Spleen (tissue), 11 donors: ENCODE measurements around the gene KIAA0040. TPM values are rescaled to one million over a fixed set of nuclear protein-coding genes. Genes with fewer than 3 reads are reported as not detected.

Experiments used
- DNase-seq: peaks from one replicate; pipeline ENCODE4 v3.0.0-alpha.2; 2020
- H3K27ac ChIP-seq, 8 donors: fragments of 200-600 bp; sonication (generic) in 7 of 8; 1 replicate in 4 of 8; 2 replicates in 4 of 8; pipeline versions ENCODE4 v1.5.0 to v1.8.0; 2016 to 2021; ENCODE audit warnings: inconsistent platforms in 4 of 8, mild to moderate bottlenecking in 4 of 8, moderate library complexity in 1 of 8
- H3K27me3 ChIP-seq, 7 donors: fragments of 200-600 bp; sonication (generic) in 6 of 7; replicated peaks in 1 of 7; 1 replicate in 4 of 7; 2 replicates in 3 of 7; pipeline versions ENCODE4 v1.5.0 to v1.8.0; 2016 to 2021; ENCODE audit warnings: inconsistent platforms in 3 of 7, mild to moderate bottlenecking in 1 of 7
- H3K36me3 ChIP-seq, 6 donors: fragments of 200-600 bp; sonication (generic) in 5 of 6; 1 replicate in 4 of 6; 2 replicates in 2 of 6; pipeline versions ENCODE4 v1.5.0 to v1.8.0; 2016 to 2021; ENCODE audit warnings: inconsistent platforms in 2 of 6
- H3K4me1 ChIP-seq, 6 donors: fragments of 200-600 bp; sonication (generic) in 5 of 6; 1 replicate in 3 of 6; 2 replicates in 3 of 6; pipeline versions ENCODE4 v1.5.0 to v1.8.0; 2016 to 2021; ENCODE audit warnings: inconsistent platforms in 3 of 6
- H3K4me3 ChIP-seq, 8 donors: fragments of 200-600 bp; sonication (generic) in 7 of 8; 1 replicate in 4 of 8; 2 replicates in 4 of 8; pipeline versions ENCODE4 v1.5.0 to v1.8.0; 2016 to 2021; ENCODE audit warnings: inconsistent platforms in 4 of 8, mild to moderate bottlenecking in 4 of 8, moderate library complexity in 2 of 8
- H3K9me3 ChIP-seq, 8 donors: fragments of 200-600 bp; sonication (generic) in 7 of 8; 1 replicate in 4 of 8; 2 replicates in 4 of 8; pipeline versions ENCODE4 v1.5.0 to v1.8.0; 2016 to 2021; ENCODE audit warnings: inconsistent platforms in 4 of 8
- CTCF ChIP-seq, 11 experiments: fragments of 200-600 bp in 7 of 11; fragments of 450-650 bp in 4 of 11; sonication (generic) in 4 of 11; IDR thresholded peaks in 8 of 11; conservative IDR thresholded peaks in 3 of 11; 1 replicate in 7 of 11; 2 replicates in 4 of 11; pipeline versions ENCODE4 v1.4.0 to v1.8.0; 2016 to 2021; ENCODE audit warnings: antibody characterized with exemption in 11 of 11, inconsistent platforms in 4 of 11, mild to moderate bottlenecking in 1 of 11
- POLR2A ChIP-seq, 3 donors: fragments of 450-650 bp; IDR thresholded peaks; one replicate each; pipeline ENCODE4 v1.5.1; 2017; ENCODE audit warnings: antibody characterized with exemption in 3 of 3, mild to moderate bottlenecking in 1 of 3
- POLR2AphosphoS5 ChIP-seq, 3 donors: sonication (generic); formaldehyde crosslinking; IDR thresholded peaks; one replicate each; pipeline ENCODE4 v1.5.1; 2017; ENCODE audit warnings: antibody characterized with exemption in 3 of 3
- WGBS, 5 donors: extraction: QIAGEN DNeasy Blood & Tissue Kit in 3 of 5; methylation state at CpG; one replicate each; pipeline versions ENCODE4 v1.1.5 to v1.1.7; 2013 to 2018; 5-methylcytosine and 5-hydroxymethylcytosine counted together
- intact Hi-C: fragments of 100-400 bp; cut with DNase I; formaldehyde crosslinking; loops from one replicate; pipeline ENCODE4 v1.15.0; 2023; ENCODE audit warnings: low total_unique reads
- polyA plus RNA-seq, 3 donors: library from polyadenylated mRNA; stranded (reverse); fragments of 200-250 nt; gene quantifications; one replicate each; pipeline ENCODE4 v1.2.1, GENCODE V29; 2013
- total RNA-seq, 7 donors: library from RNA; depleted of rRNA in 3 of 7; stranded (reverse); fragments of >200 nt in 3 of 7; fragmentation: NEBNext Ultra II Directional in 4 of 7; extraction: Animal tissue kit (Norgen Biotek cat#: 25700) in 4 of 7; gene quantifications; one replicate each; pipeline versions ENCODE4 v1.1.0 to v1.2.1, GENCODE V29; 2016 to 2021
- donor health status: healthy with polysubstance abuse.
- donor health status: DM: no; HTN: no; CAD: no; lungs with moderate emphysema.
- donor health status: DM: no; HTN: no; CAD: no.
- donor health status: Bipolar disorder and iron deficiency.
- donor health status: healthy.
- donor health status: DM: no; HTN: no; CAD: no.
- donor health status: DM: yes; HTN: yes; CAD: no.

KIAA0040 gene
- total and polyA plus RNA-seq, 10 donors = 13.7 to 111 (median 48.1) TPM

GRCh38 chr1:175167861-175168260 is 24.7 kb downstream of the KIAA0040 start:
- peak overlapping the region in 1 of 8 donors; percentile 8 for H3K27ac ChIP-seq
- no peak for DNase-seq
- no peaks in the 10 kb centered on the region for H3K9me3 ChIP-seq
- H3K27me3 ChIP-seq = no peaks in the 10 kb centered on the region
- intact Hi-C loops = no loop called here
- WGBS, 5 donors = 54 to 88% (median 79%) methylated on average over 2 of the region's 2 CpGs
- peaks cover 0 to 49% (median 12%) of the 10 kb centered on the region in 6 donors for H3K4me1 ChIP-seq
- no peak for TF ChIP-seq CTCF (IDR thresholded peaks at IDR 0.05 in 8 of 11, conservative IDR thresholded peaks at IDR 0.05 in 3 of 11)
- TF ChIP-seq POLR2A (IDR thresholded peaks at IDR 0.05) = no peak
- no peak for TF ChIP-seq POLR2AphosphoS5 (IDR thresholded peaks at IDR 0.05)
- H3K4me3 ChIP-seq = no peak overlapping the region
- peaks cover 3 to 100% (median 64%) of the 10 kb centered on the region in 6 donors for H3K36me3 ChIP-seq

- TF ChIP-seq CTCF (IDR thresholded peaks at IDR 0.05 in 8 of 11, conservative IDR thresholded peaks at IDR 0.05 in 3 of 11) (no peak), POLR2A (IDR thresholded peaks at IDR 0.05) (no peak), POLR2AphosphoS5 (IDR thresholded peaks at IDR 0.05) (no peak)
- no peaks in the 10 kb centered on the region for H3K9me3 ChIP-seq
- no peak for DNase-seq
- intact Hi-C loops = no loop called here
- peaks cover 3 to 100% (median 65%) of the 10 kb centered on the region in 6 donors for H3K36me3 ChIP-seq
- no peak overlapping the region for H3K27ac ChIP-seq
- WGBS, 5 donors = 91 to 95% (median 93%) methylated on average over 5 of the region's 5 CpGs
- H3K4me1 ChIP-seq = peaks cover 0 to 38% (median 10%) of the 10 kb centered on the region in 6 donors
- no peaks in the 10 kb centered on the region for H3K27me3 ChIP-seq
- H3K4me3 ChIP-seq = no peak overlapping the region
Observed at GRCh38 chr1:175166746-175167145, 25.8 kb downstream of the KIAA0040 start.

- no peaks in the 10 kb centered on the region for H3K9me3 ChIP-seq
- intact Hi-C loops = no loop called here
- no peaks in the 10 kb centered on the region for H3K27me3 ChIP-seq
- peaks cover 0 to 19% (median 3%) of the 10 kb centered on the region in 6 donors for H3K4me1 ChIP-seq
- no peak for TF ChIP-seq POLR2AphosphoS5 (IDR thresholded peaks at IDR 0.05)
- no peak overlapping the region for H3K4me3 ChIP-seq
- no peak for DNase-seq
- WGBS, 5 donors = 83 to 94% (median 89%) methylated on average over 2 of the region's 2 CpGs
- peaks cover 3 to 100% (median 81%) of the 10 kb centered on the region in 6 donors for H3K36me3 ChIP-seq
- peak overlapping the region in 1 of 8 donors; percentile 8 for H3K27ac ChIP-seq
Observed at GRCh38 chr1:175164751-175165150, 27.8 kb downstream of the KIAA0040 start.

GRCh38 chr1:175163702-175164101 is 28.9 kb downstream of the KIAA0040 start:
- Histone ChIP-seq H3K9me3 (no peaks in the 10 kb centered on the region), H3K4me3 (no peak overlapping the region), H3K27me3 (no peaks in the 10 kb centered on the region), H3K4me1 (peaks cover 0 to 9% (median 2%) of the 10 kb centered on the region in 6 donors), H3K27ac (peak overlapping the region in 2 of 8 donors; percentile 2 to 25), H3K36me3 (peaks cover 3 to 100% (median 86%) of the 10 kb centered on the region in 6 donors)
- DNase-seq = no peak
- intact Hi-C loops = no loop called here
- WGBS, 5 donors = 66 to 88% (median 81%) methylated on average over 4 of the region's 4 CpGs
- no peak for TF ChIP-seq POLR2A (IDR thresholded peaks at IDR 0.05)
- TF ChIP-seq CTCF (IDR thresholded peaks at IDR 0.05 in 8 of 11, conservative IDR thresholded peaks at IDR 0.05 in 3 of 11) = no peak
- TF ChIP-seq POLR2AphosphoS5 (IDR thresholded peaks at IDR 0.05) = no peak
